Erythroblast (primary cell): Measurements from ENCODE around the gene STK4.
A peak's percentile ranks its signal among the peaks of the same experiment; 100 is the strongest.
"Not testable (repeated sequence)": the region's sequence is repeated elsewhere in the genome, so short reads cannot be mapped to it uniquely, and the experiment has no call there.

Experiments
- DNase-seq, 2 experiments: peaks; one replicate each; lab custom pipeline; 2025; lab: John Stamatoyannopoulos, UW
- GATA1 ChIP-seq: IDR thresholded peaks from 2 replicates; pipeline ENCODE4 v1.6.1; 2011; ENCODE audit warnings: low read depth, mild to moderate bottlenecking, control low read depth, low read length, moderate library complexity
- POLR2A ChIP-seq: IDR thresholded peaks from 2 replicates; pipeline ENCODE4 v1.6.1; 2011; ENCODE audit warnings: mild to moderate bottlenecking, low read length

Gene STK4

GRCh38 chr20:44981736-44982406 is 15.6 kb downstream of the STK4 start:
- no peak for DNase-seq
- no peak for TF ChIP-seq GATA1
- no peak for TF ChIP-seq POLR2A

- peak; percentile 56 to 61 for DNase-seq
- TF ChIP-seq GATA1 (no peak), POLR2A (no peak)
Measured at GRCh38 chr20:44983093-44983674, 16.9 kb downstream of the STK4 start.

- no peak for TF ChIP-seq POLR2A
- TF ChIP-seq GATA1, result no peak
Measured at GRCh38 chr20:44988631-44989171, 22.4 kb downstream of the STK4 start.

GRCh38 chr20:44990425-44990824 is 24.1 kb downstream of the STK4 start:
- DNase-seq, result no peak
- TF ChIP-seq GATA1 (no peak), POLR2A (no peak)

More at GRCh38 chr20:44988631-44989171, 22.4 kb downstream of the STK4 start:
- DNase-seq, result no peak

GRCh38 chr20:44990957-44991356 is 24.6 kb downstream of the STK4 start:
- no peak for DNase-seq
- TF ChIP-seq GATA1, result no peak
- TF ChIP-seq POLR2A, result no peak

GRCh38 chr20:44993343-44993742 is 27.0 kb downstream of the STK4 start:
- no peak for TF ChIP-seq POLR2A
- TF ChIP-seq GATA1, result no peak
- DNase-seq, result no peak

- TF ChIP-seq GATA1 (no peak), POLR2A (no peak)
- DNase-seq, result no peak
Measured at GRCh38 chr20:44997171-44997570, 30.9 kb downstream of the STK4 start.

GRCh38 chr20:44997668-44998067 is 31.4 kb downstream of the STK4 start:
- DNase-seq, result no peak
- TF ChIP-seq POLR2A (no peak), GATA1 (no peak)

- no peak for TF ChIP-seq POLR2A
- no peak for TF ChIP-seq GATA1
- no peak for DNase-seq
Measured at GRCh38 chr20:45008521-45009049, 42.3 kb downstream of the STK4 start.

- no peak for DNase-seq
- no peak for TF ChIP-seq POLR2A
- TF ChIP-seq GATA1, result no peak
Measured at GRCh38 chr20:45010399-45010828, 44.1 kb downstream of the STK4 start.

- TF ChIP-seq POLR2A (no peak), GATA1 (no peak)
- DNase-seq, result peak; percentile 41 to 68
Measured at GRCh38 chr20:45011108-45011526, 44.8 kb downstream of the STK4 start.

GRCh38 chr20:45012682-45013302 is 46.5 kb downstream of the STK4 start:
- no peak for TF ChIP-seq GATA1
- TF ChIP-seq POLR2A, result no peak
- no peak for DNase-seq

- not testable (repeated sequence) for DNase-seq
Measured at GRCh38 chr20:45014131-45014530, 47.8 kb downstream of the STK4 start.

GRCh38 chr20:45014671-45015415 is 48.5 kb downstream of the STK4 start:
- no peak for DNase-seq
- TF ChIP-seq POLR2A (no peak), GATA1 (no peak)
